Embryonic facial prominence (tissue), 1 donor: ENCODE results near the gene DAPK1.

ENCODE experiments used
- DNase-seq: peaks from one replicate; pipeline ENCODE4 v3.0.0-alpha.2; 2016; ENCODE audit errors: extremely low spot score

The DAPK1 gene

DNA sequence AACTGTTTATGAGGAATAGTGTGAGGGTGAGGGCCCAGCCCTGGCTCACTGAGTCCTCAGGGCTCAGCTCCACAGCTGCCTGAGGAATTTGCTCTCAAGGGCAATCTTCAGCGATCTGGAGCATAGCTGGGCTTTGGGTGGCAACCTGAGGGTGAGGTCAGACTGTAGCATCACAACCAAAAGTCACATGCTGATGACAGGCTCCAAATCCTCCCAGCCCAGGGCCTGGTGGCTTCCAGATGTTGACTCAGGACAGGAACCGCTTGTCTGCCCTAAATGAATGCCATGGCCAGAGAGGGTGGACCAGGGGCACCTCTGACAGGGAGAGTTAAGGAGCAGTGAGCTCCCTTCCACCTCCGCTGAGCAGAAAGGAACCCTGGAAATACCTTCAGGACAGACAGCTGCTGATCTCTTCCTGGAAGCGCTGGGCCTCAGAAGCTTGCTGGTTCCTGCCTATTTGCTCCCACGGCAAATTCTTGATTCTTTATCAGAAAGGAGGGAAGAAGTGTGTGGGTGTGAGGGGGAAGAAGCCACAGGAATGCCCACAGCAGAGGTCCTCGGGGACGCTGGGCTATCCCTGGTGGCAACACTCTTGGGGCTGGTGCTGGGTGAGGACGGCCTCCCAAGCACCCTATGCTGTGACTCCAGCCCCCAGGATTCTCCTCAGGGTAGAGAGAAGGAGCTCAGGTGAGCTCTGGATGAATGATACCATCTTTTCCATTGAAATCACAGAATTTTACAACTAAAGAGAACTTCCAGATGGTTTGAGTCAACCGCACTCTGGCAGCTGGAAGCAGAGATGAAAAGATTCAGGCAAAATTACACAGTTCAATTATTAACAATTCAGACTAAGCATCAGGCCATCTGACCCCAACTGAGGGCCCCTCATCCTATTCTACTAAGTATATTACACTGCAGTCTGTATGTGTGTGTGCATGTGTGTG is 214.5 kb downstream of the DAPK1 start:
- DNase-seq = no peak

- no peak for DNase-seq
Observed at GRCh38 chr9:87712801-87713277, 215.2 kb downstream of the DAPK1 start.

DNA sequence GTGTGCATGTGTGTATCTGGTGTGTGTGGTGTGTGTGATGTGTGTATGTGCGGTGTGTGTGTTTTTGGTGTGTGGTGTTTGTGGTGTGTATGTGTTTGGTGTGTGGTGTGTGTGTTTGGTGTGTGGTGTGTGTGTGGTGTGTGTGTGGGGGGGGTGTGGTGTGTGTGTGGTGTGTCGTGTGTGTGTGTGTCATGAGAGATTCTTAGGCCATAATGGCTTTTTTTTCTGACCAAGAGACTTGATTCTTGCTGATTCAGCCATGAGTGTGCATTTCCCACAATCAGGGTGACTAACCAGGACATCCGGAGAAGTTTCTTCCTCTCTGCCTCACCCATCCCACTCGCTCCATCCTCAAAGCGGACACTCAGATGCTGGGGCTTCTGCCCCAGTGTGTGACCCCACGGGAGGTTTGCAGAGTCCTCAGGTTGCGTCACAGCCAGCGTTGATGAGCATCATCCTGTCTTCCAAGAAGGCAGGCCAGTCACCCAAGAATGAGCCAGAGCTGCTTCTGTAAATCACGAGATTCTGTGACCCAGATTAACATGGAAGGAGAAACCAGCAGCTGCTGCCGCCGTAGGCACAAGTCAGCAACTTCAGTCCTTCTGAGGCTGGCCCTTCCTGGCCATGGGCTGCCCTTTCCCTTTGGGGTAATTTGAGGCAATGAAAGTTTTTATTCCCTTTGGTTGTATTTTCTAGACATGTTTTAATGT is 215.8 kb downstream of the DAPK1 start:
- DNase-seq = no peak

GRCh38 chr9:87713988-87714330 is 216.3 kb downstream of the DAPK1 start:
- no peak for DNase-seq

DNA sequence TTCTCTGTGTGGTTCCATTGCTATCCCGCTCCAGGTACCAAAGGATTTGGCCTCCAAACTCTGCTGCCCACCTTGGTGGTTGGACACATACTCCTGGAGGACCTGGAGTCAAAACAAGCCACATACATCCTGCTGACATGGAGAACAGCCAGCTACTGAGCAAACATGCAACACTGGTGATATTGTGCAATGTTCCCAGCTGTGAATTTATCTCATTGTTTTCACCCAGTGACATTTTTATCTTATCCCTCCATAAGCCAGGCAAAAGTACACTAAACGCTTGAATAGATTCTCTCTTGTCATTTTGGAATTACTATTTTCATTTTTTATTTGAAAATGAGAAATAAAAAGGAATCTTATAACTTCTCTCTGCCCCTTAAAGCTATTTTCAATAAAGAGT is 217.2 kb downstream of the DAPK1 start:
- no peak for DNase-seq

GRCh38 chr9:87716141-87716540 is 218.5 kb downstream of the DAPK1 start:
- DNase-seq = no peak

DNA sequence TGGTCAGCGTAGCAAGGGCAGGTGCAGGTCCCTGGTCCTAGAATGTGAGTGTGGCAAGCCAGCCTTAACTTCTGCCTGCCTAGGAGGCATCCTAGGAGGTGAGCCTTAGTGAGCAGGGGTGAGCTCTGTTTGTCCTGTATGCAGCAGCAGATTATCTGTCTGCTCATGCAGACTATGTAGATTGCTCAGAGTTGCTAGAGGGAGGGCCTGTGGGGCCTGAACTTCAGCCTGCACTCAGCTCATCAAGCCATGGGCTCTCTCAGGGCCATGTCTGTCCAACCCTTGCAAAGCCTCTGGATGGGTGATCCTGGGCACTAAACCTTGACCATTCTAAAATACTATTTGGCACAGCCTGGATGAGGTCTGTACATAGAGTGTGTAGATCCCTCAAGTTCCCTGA is 219.8 kb downstream of the DAPK1 start:
- DNase-seq = no peak

GRCh38 chr9:87718231-87718630 is 220.6 kb downstream of the DAPK1 start:
- no peak for DNase-seq

DNA sequence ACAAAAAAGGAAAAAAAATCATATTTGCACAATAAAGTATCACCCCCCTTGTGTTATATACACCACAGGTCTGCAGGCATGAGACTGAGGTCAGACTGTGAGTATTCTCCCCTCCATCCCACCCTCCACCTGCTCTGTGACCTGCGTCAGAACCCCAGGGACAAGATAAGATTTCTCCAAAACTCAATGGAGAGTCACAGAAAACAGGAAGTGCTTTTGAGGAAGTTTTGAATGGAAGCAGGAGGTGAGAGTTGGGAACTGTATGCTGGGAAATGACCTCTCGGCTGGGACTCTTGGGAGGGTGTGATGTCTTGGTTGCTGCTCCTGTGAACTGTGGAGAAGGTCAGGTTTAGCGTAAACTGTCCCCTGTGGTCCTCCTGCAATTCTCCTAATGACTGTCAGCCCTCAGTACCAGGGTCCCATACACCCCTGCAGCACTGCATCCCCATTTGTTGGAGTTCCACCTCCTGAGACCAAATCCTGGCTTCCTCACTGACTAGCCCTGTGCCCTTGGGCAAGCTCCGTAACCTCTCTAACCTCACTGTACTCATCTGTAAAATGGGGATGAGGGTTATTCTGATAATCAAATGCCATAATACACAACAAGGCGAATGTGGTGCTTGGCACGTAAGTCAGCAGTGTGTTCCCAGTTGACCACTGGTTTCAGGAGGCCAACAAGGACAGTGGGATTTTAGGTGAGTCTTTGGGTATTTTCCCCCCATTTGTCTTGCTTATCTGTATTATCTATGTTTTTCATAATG is 221.4 kb downstream of the DAPK1 start:
- no peak for DNase-seq

DNA sequence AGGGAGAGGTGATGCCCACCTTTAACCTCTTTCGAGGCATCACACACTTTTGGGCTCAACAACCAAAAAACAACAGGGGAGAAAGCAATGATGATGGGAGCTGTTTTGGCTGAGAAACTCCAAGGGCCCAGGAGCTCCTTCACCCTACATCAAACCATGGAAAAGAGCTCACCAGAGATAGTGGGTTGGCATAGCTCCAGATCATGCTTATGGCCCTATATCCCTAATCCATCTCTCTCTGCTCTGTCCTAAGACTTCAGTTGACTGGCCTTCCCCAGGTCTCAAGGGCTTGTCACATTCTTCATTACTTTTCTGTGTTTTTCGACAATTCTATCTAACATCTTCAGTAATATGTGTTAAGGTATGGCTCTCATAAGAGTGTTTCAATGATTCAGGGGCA is 222.5 kb downstream of the DAPK1 start:
- no peak for DNase-seq

DNA sequence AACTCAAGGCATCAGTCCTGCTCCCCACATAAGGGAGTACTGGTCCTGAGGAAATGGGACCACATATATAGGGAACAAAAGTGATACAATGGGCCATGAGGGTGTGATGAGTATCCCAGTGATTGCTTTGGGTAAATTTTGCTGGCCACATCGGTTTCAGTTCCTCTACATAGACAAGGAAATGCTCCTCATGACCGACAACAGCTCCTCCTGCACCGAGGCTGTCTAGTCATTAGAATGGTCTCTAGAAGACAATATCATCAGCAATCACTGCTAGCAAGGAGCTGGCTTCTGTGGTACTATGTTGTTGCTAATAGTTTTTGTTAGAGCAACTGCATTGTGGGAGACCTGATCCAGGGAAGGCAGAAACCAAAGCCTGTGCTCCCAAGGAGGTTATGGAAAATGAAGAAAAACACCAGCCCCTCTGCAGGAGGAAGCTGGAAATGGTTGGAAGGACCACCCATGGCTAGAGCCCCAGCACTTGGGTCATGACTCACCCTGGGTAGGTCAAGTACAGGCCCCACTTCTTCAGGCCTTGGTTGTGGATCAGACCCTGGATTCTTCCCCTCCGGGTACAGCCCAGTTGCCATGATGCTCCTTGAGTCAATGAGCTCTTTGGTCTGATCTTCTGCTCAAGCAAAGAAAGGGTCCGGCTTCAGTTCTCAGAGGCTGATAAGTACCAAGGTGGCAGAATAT is 224.9 kb downstream of the DAPK1 start:
- DNase-seq = no peak

DNA sequence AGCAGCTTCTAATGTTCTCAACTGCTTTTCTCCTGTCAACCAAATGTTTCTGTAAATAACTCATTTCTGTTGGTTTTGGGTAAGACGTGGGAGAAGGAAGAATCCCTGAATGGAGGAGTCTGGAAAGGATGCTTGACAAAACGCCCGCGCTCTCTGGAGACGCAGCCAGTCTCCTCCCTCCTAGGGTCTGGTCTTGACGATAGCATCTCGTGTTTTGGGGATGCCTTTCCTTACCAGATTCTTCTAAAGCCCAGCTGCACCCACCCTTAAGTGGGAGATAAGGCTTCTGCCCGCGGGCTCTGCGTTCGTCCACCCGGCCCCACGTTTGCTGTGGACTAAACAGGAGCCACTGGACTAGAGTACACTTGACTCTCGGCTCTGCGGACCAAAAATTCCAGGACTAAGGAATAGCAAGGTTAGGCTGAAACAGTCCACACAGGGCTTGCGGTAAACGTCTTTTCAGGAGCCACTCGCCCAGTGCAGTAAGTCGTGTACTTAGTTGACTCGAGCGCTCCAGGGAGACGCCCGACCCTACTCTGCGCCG is 227.8 kb downstream of the DAPK1 start:
- DNase-seq = peak; percentile 10

DNA sequence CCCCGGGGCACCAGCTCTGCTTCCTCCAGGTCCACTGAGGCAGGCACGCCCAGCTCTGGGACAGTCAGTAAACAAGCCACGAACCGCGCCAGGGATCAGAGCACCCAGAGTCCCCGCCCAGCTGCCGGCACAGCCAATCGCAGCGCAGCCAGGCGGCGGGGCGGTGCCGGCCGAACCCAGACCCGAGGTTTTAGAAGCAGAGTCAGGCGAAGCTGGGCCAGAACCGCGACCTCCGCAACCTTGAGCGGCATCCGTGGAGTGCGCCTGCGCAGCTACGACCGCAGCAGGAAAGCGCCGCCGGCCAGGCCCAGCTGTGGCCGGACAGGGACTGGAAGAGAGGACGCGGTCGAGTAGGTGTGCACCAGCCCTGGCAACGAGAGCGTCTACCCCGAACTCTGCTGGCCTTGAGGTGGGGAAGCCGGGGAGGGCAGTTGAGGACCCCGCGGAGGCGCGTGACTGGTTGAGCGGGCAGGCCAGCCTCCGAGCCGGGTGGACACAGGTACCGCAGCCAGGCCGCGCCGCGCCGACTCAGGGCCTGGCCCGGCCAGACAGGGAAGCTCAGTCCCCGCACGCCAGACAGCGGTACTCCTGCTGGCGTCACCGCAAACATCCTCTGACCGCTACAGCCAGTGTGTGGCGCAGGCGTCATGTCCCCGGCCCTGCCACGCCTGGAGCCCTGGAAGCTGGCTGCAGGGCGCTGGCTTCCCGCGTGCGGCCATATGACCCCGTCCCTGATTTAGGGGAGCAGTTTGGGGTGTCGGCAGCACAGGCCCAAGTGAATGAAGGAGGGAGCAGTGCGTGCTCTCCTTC is 228.4 kb downstream of the DAPK1 start, which contains the start of gene CTSL:
CTSL (plus strand) TSS at position 220 of the 810 bp plus-strand sequence. CDS start 1,485 bp downstream, outside the sequence.
- DNase-seq = peak; percentile 31

DNA sequence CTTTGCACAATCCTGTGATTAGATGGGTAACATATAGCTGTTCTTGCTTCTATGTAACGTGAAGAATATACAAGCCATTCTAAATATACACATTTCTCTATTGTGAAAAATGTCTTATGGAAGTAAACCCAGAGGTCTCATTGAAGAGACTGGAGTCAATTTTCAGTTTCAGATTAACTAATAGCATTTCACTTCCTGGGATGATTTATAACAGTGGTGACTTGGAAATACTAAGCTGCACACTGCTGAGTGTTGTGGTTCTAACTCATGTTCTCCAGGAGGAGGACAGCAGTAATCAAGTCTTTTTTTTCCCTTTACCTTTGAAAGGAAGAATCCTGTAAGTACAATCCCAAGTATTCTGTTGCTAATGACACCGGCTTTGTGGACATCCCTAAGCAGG is 231.6 kb downstream of the DAPK1 start:
- no peak for DNase-seq

DNA sequence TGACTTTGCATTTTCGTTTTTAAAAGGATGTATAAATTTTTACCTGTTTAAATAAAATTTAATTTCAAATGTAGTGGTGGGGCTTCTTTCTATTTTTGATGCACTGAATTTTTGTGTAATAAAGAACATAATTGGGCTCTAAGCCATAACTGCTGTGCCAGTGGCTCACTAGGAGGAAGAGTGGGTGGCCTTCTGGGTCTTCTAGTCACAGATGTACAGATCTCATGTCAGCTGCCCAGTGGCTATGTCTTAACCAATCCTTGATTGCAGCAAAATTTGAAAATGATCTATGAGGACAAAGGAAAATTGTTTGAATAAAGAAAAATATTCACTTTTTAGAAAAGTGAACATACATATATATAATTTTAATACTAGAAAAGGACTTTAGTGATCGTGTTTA is 233.7 kb downstream of the DAPK1 start:
- DNase-seq = no peak

GRCh38 chr9:87732344-87732743 is 234.7 kb downstream of the DAPK1 start:
- no peak for DNase-seq

GRCh38 chr9:87732756-87733155 is 235.1 kb downstream of the DAPK1 start:
- DNase-seq = no peak

DNA sequence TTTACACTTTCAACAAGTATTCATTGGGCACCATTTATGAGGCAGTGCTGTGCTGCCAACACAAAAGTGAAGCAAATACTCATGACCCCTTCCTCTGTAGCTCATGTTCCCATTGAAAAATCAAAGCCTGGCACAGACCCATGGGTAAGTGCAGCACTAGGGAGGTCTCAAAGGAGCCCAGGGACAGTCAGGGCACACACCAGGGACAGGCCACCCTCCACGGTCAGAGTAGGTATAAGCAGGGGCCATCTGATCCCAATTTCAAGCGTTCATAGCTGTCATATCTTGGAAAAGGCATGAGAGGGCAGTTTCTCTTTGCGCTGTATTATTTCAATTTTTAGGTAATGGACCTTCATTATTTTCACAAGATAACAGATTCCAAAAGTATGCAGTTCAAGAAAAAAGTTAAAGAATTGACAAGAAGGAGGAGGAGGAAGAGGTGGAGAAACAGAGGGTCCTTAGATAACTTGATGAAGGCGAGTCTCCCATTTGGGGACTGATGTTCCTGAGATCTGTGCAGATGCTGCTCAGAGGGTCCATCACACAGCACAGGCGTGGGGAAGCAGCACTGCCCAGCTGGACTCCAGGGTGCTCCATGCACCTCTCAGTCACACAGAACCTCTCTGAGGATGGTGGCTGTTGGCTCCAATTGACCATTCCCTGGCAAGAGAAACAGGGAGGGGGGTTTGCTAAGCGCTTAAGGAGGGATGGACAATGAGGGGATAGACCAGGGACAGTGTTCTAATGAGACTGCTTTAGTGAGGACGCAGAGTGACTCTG is 235.8 kb downstream of the DAPK1 start:
- no peak for DNase-seq

DNA sequence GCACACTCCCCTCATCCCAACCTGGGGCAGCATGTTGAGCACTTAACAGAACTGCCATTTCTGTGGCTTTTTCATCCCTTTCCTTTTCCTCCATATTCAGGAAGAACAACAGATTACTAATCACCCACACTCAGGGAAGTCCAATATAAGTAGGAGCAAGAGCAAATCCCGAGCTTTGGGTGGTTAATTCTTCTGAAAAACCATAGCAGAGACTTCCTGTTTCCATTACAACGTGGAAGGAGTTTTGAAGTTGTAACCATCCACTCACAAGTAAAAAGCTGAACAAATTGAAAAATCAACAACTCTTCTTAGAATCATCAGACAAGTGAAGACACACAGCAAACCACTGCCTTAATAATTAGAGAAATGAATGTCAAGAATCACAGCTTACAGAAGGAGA is 236.4 kb downstream of the DAPK1 start:
- no peak for DNase-seq

DNA sequence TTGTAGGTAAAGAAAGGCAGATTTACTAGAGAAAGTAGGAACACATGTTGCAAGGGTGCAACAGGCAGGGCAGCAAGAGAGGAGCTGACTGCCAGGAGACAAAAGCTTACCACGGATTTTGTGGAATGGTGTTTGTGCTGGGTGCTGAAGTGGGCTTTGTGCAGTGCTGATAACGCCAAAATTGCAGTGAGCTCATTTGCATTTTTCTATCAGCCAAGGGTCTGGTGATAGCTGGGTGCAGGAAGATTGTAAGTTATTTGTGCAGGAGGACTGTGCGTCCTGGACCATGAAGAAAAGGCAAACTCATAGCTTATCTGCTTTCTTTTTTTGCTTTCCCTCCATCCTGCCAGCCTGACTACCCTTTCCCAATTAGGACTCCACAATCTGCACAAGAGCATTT is 241.9 kb downstream of the DAPK1 start:
- DNase-seq = no peak
